Tibial artery (tissue), 4 donors: ENCODE results near the gene DNAH9.
A peak's percentile ranks its signal among the peaks of the same experiment; 100 is the strongest.

Experiments
- DNase-seq, 2 donors: peaks; one replicate each; pipeline ENCODE4 v3.0.0-alpha.2; 2019
- H3K27ac ChIP-seq, 2 donors: fragments of 200-600 bp; sonication (generic) in 1 of 2; 1 replicate in 1 of 2; 2 replicates in 1 of 2; pipeline ENCODE4 v1.5.1; 2018 to 2019; ENCODE audit warnings: mild to moderate bottlenecking in 1 of 2
- H3K27me3 ChIP-seq, 2 donors: fragments of 200-600 bp; sonication (generic) in 1 of 2; one replicate each; pipeline versions ENCODE4 v1.5.1 to v1.6.0; 2016 to 2019
- H3K36me3 ChIP-seq, 3 donors: fragments of 200-600 bp; sonication (generic) in 2 of 3; one replicate each; pipeline ENCODE4 v1.5.1; 2016 to 2019; ENCODE audit warnings: mild to moderate bottlenecking in 2 of 3
- H3K4me1 ChIP-seq, 4 donors: fragments of 200-600 bp; sonication (generic) in 2 of 4; 1 replicate in 3 of 4; 2 replicates in 1 of 4; pipeline ENCODE4 v1.5.1; 2016 to 2019
- H3K4me3 ChIP-seq, 2 donors: fragments of 200-600 bp; sonication (generic) in 1 of 2; 1 replicate in 1 of 2; 2 replicates in 1 of 2; pipeline ENCODE4 v1.5.1; 2018 to 2019; ENCODE audit warnings: mild to moderate bottlenecking in 2 of 2
- H3K9me3 ChIP-seq, 3 donors: fragments of 200-600 bp; sonication (generic) in 1 of 3; one replicate each; pipeline ENCODE4 v1.5.1; 2016 to 2019
- intact Hi-C: fragments of 100-400 bp; cut with DNase I; formaldehyde crosslinking; loops from one replicate; pipeline ENCODE4 v1.15.0; 2023; ENCODE audit warnings: low total_unique reads
- TF ChIP-seq, protein P1 (sequence below), 2 experiments: fragments of 200-600 bp in 1 of 2; fragments of 450-650 bp in 1 of 2; IDR thresholded peaks; one replicate each; pipeline ENCODE4 v1.5.1; 2017 to 2019; ENCODE audit warnings: antibody characterized with exemption in 2 of 2, mild to moderate bottlenecking in 1 of 2, moderate library complexity in 1 of 2

The DNAH9 gene

DNA sequence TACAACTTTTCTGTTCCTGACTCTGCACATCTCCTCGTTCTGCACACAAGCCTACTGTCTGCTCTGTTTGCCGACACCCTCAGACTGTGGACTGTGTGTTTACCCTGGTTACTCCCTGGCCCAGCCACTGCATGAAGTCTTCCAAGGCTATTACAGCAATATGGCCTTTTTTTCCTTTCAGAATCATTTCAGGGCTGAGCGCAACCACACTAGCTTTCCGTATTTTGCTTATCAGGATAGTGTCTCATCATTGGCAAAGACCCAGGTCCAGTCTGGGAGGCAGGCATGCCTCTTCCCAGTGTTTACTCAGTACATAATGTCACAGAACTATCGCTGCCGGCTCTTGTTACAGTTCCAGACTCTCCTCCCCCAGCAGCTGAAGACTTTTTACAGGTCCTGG lies 10.1 kb downstream of the DNAH9 start:
- Histone ChIP-seq H3K36me3 (no peaks in the 10 kb centered on the region), H3K4me1 (no peaks in the 10 kb centered on the region), H3K4me3 (no peak overlapping the region), H3K27me3 (peaks cover 0 to 2% of the 10 kb centered on the region in 2 donors), H3K27ac (no peak overlapping the region), H3K9me3 (no peaks in the 10 kb centered on the region)
- DNase-seq, result peak; percentile 62 to 66
- TF ChIP-seq, protein P1, sequence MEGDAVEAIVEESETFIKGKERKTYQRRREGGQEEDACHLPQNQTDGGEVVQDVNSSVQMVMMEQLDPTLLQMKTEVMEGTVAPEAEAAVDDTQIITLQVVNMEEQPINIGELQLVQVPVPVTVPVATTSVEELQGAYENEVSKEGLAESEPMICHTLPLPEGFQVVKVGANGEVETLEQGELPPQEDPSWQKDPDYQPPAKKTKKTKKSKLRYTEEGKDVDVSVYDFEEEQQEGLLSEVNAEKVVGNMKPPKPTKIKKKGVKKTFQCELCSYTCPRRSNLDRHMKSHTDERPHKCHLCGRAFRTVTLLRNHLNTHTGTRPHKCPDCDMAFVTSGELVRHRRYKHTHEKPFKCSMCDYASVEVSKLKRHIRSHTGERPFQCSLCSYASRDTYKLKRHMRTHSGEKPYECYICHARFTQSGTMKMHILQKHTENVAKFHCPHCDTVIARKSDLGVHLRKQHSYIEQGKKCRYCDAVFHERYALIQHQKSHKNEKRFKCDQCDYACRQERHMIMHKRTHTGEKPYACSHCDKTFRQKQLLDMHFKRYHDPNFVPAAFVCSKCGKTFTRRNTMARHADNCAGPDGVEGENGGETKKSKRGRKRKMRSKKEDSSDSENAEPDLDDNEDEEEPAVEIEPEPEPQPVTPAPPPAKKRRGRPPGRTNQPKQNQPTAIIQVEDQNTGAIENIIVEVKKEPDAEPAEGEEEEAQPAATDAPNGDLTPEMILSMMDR (IDR thresholded peaks at IDR 0.05), result no peak
- intact Hi-C loops, result no loop called here

DNA sequence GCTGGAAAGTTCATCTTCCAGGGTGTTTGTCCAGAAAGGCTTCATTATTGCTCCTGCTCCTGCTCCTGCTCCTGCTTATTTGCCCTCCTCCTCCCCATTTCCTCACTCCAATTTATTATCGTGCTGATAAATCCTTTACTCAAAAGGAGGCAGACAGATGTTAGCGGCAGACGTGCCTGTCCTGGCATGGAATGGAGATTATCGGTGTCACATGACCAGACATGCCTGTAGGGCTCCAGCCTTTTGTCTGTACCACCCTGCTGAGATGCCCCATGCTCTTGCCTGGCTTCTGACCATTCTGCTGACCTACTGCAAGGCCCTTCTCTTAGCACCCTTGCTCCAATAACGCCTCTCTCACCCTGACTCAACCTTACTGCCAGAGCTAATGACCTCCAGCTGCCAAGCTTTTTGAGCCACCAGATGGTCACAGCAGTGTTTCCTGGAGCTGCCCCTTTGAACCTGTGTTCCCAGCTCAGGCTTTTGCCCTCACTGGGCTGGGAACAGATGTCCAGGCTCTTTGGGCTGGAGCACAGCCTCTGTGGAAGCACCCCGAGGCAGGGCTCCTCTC lies 12.8 kb downstream of the DNAH9 start:
- Histone ChIP-seq H3K4me3 (no peak overlapping the region), H3K27me3 (peaks cover 0 to 2% of the 10 kb centered on the region in 2 donors), H3K4me1 (no peaks in the 10 kb centered on the region), H3K36me3 (no peaks in the 10 kb centered on the region), H3K27ac (no peak overlapping the region), H3K9me3 (no peaks in the 10 kb centered on the region)
- TF ChIP-seq, protein P1 (IDR thresholded peaks at IDR 0.05), result no peak
- DNase-seq, result no peak
- intact Hi-C loops, result no loop called here

GRCh38 chr17:11612956-11613355 lies 14.7 kb downstream of the DNAH9 start:
- no peaks in the 10 kb centered on the region for H3K9me3 ChIP-seq
- H3K27me3 ChIP-seq, result peaks cover 0 to 2% of the 10 kb centered on the region in 2 donors
- no peaks in the 10 kb centered on the region for H3K4me1 ChIP-seq
- DNase-seq, result no peak
- intact Hi-C loops, result no loop called here
- TF ChIP-seq, protein P1 (IDR thresholded peaks at IDR 0.05), result no peak
- H3K27ac ChIP-seq, result no peak overlapping the region
- no peaks in the 10 kb centered on the region for H3K36me3 ChIP-seq
- no peak overlapping the region for H3K4me3 ChIP-seq

DNA sequence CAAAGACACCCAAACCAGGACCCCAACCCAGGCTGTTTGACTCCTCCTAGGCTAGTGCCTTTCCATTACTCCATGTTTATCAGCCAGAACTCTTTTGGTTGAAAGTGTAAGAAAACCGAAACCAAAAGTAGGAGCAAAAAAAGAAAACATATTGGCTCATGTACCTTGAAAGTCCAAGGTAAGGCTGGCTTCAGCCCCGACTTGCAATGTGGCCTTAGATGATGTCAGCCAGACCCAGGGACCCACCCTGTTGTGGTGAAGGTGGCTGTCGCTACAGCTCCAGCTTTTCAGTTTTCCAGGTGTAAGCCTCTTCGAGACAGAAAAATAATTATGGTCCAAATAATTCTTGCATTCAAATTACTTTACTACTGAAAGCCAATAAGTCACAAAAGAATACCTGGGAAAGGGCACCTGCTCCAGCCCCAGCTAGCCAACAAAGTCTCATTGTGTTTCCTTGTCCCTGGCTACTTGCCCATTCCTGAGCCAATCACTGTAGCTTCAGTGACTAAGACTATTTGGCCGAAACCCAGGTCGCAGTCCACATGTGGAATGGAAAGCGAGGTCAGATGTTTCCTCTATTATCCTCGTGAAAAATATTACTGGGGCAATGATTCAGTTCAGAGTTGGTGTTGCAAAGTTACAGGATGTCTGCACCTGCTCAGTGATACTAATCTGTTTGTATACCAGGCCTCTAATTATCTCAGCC lies 20.7 kb downstream of the DNAH9 start:
- Histone ChIP-seq H3K36me3 (no peaks in the 10 kb centered on the region), H3K9me3 (no peaks in the 10 kb centered on the region), H3K27ac (no peak overlapping the region), H3K27me3 (no peaks in the 10 kb centered on the region), H3K4me3 (no peak overlapping the region), H3K4me1 (no peaks in the 10 kb centered on the region)
- no peak for DNase-seq
- TF ChIP-seq, protein P1 (IDR thresholded peaks at IDR 0.05), result no peak
- intact Hi-C loops, result no loop called here

GRCh38 chr17:11622492-11622891 lies 24.2 kb downstream of the DNAH9 start:
- H3K27ac ChIP-seq, result no peak overlapping the region
- intact Hi-C loops, result no loop called here
- DNase-seq, result no peak

More at GRCh38 chr17:11622492-11622891, 24.2 kb downstream of the DNAH9 start:
- Histone ChIP-seq H3K27me3 (no peaks in the 10 kb centered on the region), H3K4me3 (no peak overlapping the region), H3K9me3 (no peaks in the 10 kb centered on the region), H3K4me1 (no peaks in the 10 kb centered on the region), H3K36me3 (no peaks in the 10 kb centered on the region)
- TF ChIP-seq, protein P1 (IDR thresholded peaks at IDR 0.05), result no peak
